Glutamatergic neuron (in vitro differentiated cells): ENCODE results near the gene SLC29A3. TPM values are rescaled to one million over a fixed set of nuclear protein-coding genes. Genes with fewer than 3 reads are reported as not detected.

Experiments
- DNase-seq: peaks from one replicate; pipeline ENCODE4 v3.0.0; 2022
- H3K27ac Mint-ChIP-seq: one replicate; pipeline ENCODE4 v1.8.0; 2020; ENCODE audit warnings: mild to moderate bottlenecking, mixed read lengths, inconsistent platforms; ENCODE audit not compliant: unreplicated experiment
- H3K27me3 Mint-ChIP-seq: one replicate; pipeline ENCODE4 v1.8.0; 2020; ENCODE audit warnings: mild to moderate bottlenecking, moderate library complexity, mixed read lengths, inconsistent platforms; ENCODE audit not compliant: unreplicated experiment
- H3K36me3 Mint-ChIP-seq: one replicate; pipeline ENCODE4 v1.8.0; 2020; ENCODE audit warnings: mild to moderate bottlenecking, mixed read lengths, inconsistent platforms; ENCODE audit not compliant: unreplicated experiment
- H3K4me1 Mint-ChIP-seq: one replicate; pipeline ENCODE4 v1.8.0; 2020; ENCODE audit warnings: mild to moderate bottlenecking, low read depth, mixed read lengths, inconsistent platforms; ENCODE audit not compliant: unreplicated experiment
- H3K4me3 Mint-ChIP-seq: one replicate; pipeline ENCODE4 v1.8.0; 2020; ENCODE audit warnings: mild to moderate bottlenecking, mixed read lengths, inconsistent platforms; ENCODE audit not compliant: unreplicated experiment
- H3K9me3 Mint-ChIP-seq: one replicate; pipeline ENCODE4 v1.8.0; 2020; ENCODE audit warnings: mild to moderate bottlenecking, moderate library complexity, mixed read lengths, inconsistent platforms; ENCODE audit not compliant: unreplicated experiment
- CTCF ChIP-seq: fragments of 200-600 bp; sonication (generic); IDR thresholded peaks from one replicate; pipeline ENCODE4 v1.5.0; 2021; ENCODE audit not compliant: partially characterized antibody, unreplicated experiment
- total RNA-seq: library from RNA; stranded (reverse); fragmentation: NEBNext Ultra II Directional; extraction: Animal tissue kit (Norgen Biotek cat#: 25700); gene quantifications from one replicate; pipeline ENCODE4 v1.2.1, GENCODE V29; 2021; ENCODE audit not compliant: unreplicated experiment

SLC29A3 gene
- total RNA-seq, 1 donor from 2014 or later: 7.8 TPM

GRCh38 chr10:71326464-71326881, 7.4 kb downstream of the SLC29A3 start:
- DNase-seq: no peak
- Mint-ChIP-seq H3K27me3 (peaks cover 5% of the 10 kb centered on the region), H3K4me1 (peaks cover 2% of the 10 kb centered on the region), H3K4me3 (no peak overlapping the region), H3K9me3 (no peaks in the 10 kb centered on the region), H3K36me3 (no peaks in the 10 kb centered on the region), H3K27ac (no peak overlapping the region)
- TF ChIP-seq CTCF: no peak

GRCh38 chr10:71330789-71331404, 11.8 kb downstream of the SLC29A3 start:
- no peak for TF ChIP-seq CTCF
- Mint-ChIP-seq H3K4me3 (no peak overlapping the region), H3K9me3 (no peaks in the 10 kb centered on the region), H3K27ac (no peak overlapping the region), H3K27me3 (peaks cover 12% of the 10 kb centered on the region), H3K4me1 (peaks cover 17% of the 10 kb centered on the region), H3K36me3 (no peaks in the 10 kb centered on the region)
- no peak for DNase-seq

GRCh38 chr10:71331736-71332135, 12.7 kb downstream of the SLC29A3 start:
- TF ChIP-seq CTCF: no peak
- H3K9me3 Mint-ChIP-seq: peaks cover 5% of the 10 kb centered on the region

GRCh38 chr10:71332466-71332865, 13.4 kb downstream of the SLC29A3 start:
- TF ChIP-seq CTCF: no peak
- H3K36me3 Mint-ChIP-seq: no peaks in the 10 kb centered on the region
- H3K4me1 Mint-ChIP-seq: peaks cover 15% of the 10 kb centered on the region
- H3K4me3 Mint-ChIP-seq: no peak overlapping the region
- H3K9me3 Mint-ChIP-seq: peaks cover 5% of the 10 kb centered on the region
- H3K27ac Mint-ChIP-seq: no peak overlapping the region
- DNase-seq: no peak
- H3K27me3 Mint-ChIP-seq: peaks cover 14% of the 10 kb centered on the region

More at GRCh38 chr10:71331736-71332135, 12.7 kb downstream of the SLC29A3 start:
- no peaks in the 10 kb centered on the region for H3K36me3 Mint-ChIP-seq
- H3K27me3 Mint-ChIP-seq: peaks cover 13% of the 10 kb centered on the region
- peaks cover 17% of the 10 kb centered on the region for H3K4me1 Mint-ChIP-seq
- H3K4me3 Mint-ChIP-seq: no peak overlapping the region
- DNase-seq: no peak
- H3K27ac Mint-ChIP-seq: no peak overlapping the region

- H3K27ac Mint-ChIP-seq: no peak overlapping the region
- H3K9me3 Mint-ChIP-seq: peaks cover 5% of the 10 kb centered on the region
- peaks cover 14% of the 10 kb centered on the region for H3K27me3 Mint-ChIP-seq
- peaks cover 15% of the 10 kb centered on the region for H3K4me1 Mint-ChIP-seq
- no peak for TF ChIP-seq CTCF
- H3K36me3 Mint-ChIP-seq: no peaks in the 10 kb centered on the region
- DNase-seq: no peak
- H3K4me3 Mint-ChIP-seq: no peak overlapping the region
These were observed 14.2 kb downstream of the SLC29A3 start for GRCh38 chr10:71333129-71333887.
